ENCODE data around the gene RBM47. TPM values are rescaled to one million over a fixed set of nuclear protein-coding genes. Genes with fewer than 3 reads are reported as not detected.
A peak's percentile ranks its signal among the peaks of the same experiment; 100 is the strongest.
"Not testable (repeated sequence)": the region's sequence is repeated elsewhere in the genome, so short reads cannot be mapped to it uniquely, and the experiment has no call there.

Gene RBM47
- total RNA-seq, 2 experiments from 2014 or later: 0.92 to 1.0 TPM

DNA sequence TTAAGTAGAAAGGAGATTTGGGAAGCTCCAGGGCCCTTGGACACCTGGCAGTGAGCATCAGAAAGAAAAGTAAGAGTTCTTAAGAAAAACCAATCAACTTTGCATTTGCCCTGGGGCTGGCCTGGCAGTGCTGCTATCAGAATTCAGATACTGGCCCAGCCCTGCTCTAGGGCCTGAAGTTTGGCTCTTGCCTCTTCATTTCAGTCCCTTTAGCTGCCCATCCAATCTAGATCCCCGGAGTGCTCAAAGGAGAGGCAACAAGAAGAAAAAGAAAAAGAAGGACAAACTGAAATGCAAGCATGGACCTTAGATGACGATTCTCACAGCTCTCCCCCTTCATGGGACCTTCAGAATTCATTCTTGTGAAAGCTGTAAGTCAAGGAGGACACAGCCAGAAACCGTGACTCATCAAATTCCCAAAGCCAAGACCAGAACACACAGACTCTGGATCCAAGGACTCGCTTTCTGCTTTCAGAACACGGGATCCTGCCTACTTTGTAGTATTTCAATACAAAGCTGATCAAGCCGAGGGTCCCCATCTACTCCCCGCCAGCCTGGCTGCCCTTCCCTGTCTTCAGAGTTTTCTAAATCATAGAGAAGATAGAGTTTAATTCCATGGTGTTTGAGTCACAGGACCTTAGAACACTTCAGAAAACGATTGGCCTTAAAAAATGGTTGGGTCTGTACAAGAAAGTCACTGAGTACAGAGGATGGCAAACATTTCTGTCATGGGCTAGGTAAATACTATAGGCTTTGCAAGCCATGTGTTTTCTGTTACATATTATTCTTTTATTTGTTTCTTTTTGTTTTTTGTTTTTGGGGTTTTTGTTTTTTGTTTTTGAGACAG lies 103.7 kb downstream of the RBM47 start:
- no peaks in the 10 kb centered on the region for H3K27me3 Mint-ChIP-seq
- ChIA-PET CTCF (interaction anchor here (0.6 to 1.6 kb wide), 2 partner anchors 23 to 237 kb away, joined by 3 read pairs; no protein-coding TSS in a partner anchor), POLR2A (no interaction called here)
- DNase-seq: no peak
- no peaks in the 10 kb centered on the region for H3K9me3 Mint-ChIP-seq
- H3K4me3 Mint-ChIP-seq: no peak overlapping the region
- H3K36me3 Mint-ChIP-seq (ENCODE audit: low read depth): no peaks in the 10 kb centered on the region
- no peaks in the 10 kb centered on the region for H3K4me1 Mint-ChIP-seq
- no peak overlapping the region for H3K27ac Mint-ChIP-seq

DNA sequence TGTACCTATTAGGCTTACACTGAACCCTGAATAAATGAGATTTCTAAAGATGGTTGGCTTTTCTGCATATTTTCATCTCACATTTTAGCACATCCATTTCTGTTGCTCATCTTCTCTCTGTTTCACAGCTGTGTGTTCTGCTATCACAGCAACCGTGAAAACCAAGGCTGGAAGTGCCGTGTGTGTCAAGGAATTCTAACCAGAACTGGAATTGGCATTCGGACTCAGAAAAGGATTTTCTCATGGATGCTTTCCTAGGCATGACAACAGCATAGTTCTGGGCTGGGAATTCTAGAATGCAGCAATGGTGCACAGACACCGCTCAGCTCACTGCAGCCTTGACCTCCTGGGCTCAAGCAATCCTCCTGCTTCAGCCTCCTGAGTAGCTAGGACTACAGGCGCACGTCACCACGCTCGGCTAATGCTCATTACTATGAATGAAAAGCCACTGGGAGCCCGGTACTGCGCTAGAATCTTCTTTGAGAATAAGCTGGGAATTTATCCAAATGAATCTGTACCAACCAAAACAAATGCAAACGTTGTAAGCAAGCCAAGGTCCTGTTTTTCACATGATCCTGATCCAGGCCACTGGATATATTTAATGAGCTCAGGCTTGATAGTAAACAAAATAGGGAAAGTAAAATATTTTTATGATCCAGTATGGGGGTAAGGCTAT lies 105.2 kb downstream of the RBM47 start:
- Mint-ChIP-seq H3K4me3 (no peak overlapping the region), H3K36me3 (ENCODE audit: low read depth) (no peaks in the 10 kb centered on the region), H3K4me1 (no peaks in the 10 kb centered on the region), H3K27me3 (no peaks in the 10 kb centered on the region), H3K9me3 (no peaks in the 10 kb centered on the region), H3K27ac (no peak overlapping the region)
- CTCF ChIA-PET: no interaction called here
- no peak for DNase-seq
- POLR2A ChIA-PET: no interaction called here

DNA sequence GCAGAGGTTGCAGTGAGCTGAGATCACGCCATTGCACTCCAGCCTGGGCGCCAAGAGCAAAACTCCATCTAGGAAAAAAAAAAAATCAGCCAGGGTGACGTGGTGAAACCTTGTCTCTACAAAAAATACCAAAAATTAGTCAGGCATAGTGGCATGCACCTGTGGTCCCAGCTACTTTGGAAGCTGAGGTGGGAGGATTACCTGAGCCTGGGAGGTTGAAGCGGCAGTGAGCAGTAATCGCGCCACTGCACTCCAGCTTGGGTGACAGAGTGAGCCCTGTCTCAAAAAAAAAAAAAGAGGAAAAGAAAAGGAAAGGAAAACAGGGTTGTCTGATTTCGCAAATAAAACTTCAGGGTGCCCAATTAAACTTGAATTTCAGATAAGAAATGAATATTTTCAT lies 106.1 kb downstream of the RBM47 start:
- ChIA-PET POLR2A (no interaction called here), CTCF (interaction anchor here (0.6 kb wide), 1 partner anchor 520 kb away, joined by 3 read pairs; no protein-coding TSS in a partner anchor)
- no peak overlapping the region for H3K4me3 Mint-ChIP-seq
- no peaks in the 10 kb centered on the region for H3K27me3 Mint-ChIP-seq
- H3K9me3 Mint-ChIP-seq: no peaks in the 10 kb centered on the region
- no peak for DNase-seq
- no peaks in the 10 kb centered on the region for H3K4me1 Mint-ChIP-seq
- no peak overlapping the region for H3K27ac Mint-ChIP-seq
- no peaks in the 10 kb centered on the region for H3K36me3 Mint-ChIP-seq (ENCODE audit: low read depth)

DNA sequence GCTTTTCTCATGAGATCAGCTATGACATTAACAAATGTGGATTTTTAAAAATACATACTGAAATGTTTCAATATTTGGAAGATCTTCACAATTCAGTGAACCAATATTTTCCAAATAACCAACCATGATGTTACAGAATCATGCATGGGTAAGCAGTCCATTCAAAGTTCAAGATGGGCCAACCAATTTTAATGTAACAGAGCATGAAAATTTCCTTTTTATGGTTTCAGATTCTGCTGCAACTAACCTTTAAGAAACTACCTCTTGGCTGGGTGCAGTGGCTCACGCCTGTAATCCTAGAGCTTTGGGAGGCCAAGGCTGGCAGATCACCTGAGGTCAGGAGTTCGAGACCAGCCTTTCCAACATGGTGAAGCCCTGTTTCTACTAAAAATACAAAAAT lies 107.7 kb downstream of the RBM47 start:
- Mint-ChIP-seq H3K4me1 (no peaks in the 10 kb centered on the region), H3K36me3 (ENCODE audit: low read depth) (no peaks in the 10 kb centered on the region), H3K27me3 (no peaks in the 10 kb centered on the region), H3K27ac (no peak overlapping the region), H3K4me3 (no peak overlapping the region), H3K9me3 (no peaks in the 10 kb centered on the region)
- no peak for DNase-seq
- POLR2A ChIA-PET: no interaction called here
- CTCF ChIA-PET: interaction anchor here (0.5 to 1.2 kb wide), 2 partner anchors 9 to 25 kb away, joined by 3 read pairs; no protein-coding TSS in a partner anchor

DNA sequence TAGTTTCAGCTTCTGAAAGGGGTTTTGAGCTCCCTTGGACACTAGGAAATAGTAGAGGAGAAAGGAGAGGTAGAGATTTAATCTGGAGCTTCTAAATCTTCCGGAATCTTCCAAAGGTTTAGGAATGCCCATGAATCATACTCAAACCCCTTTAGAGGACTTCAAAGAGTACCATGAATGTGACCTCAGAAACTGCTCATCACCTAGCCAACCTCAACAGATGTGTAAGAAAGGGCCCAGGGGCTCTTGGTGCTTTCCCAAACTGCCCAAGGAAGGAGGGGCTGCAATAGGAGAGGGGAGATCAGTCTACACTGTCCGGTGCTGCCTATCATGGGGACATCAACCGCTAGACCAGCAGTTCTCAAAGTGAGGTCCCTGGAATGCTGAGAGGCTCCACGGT lies 109.1 kb downstream of the RBM47 start:
- CTCF ChIA-PET: no interaction called here
- Mint-ChIP-seq H3K9me3 (no peaks in the 10 kb centered on the region), H3K27me3 (no peaks in the 10 kb centered on the region), H3K4me3 (no peak overlapping the region), H3K4me1 (peaks cover 8% of the 10 kb centered on the region), H3K27ac (no peak overlapping the region), H3K36me3 (ENCODE audit: low read depth) (no peaks in the 10 kb centered on the region)
- DNase-seq: no peak
- POLR2A ChIA-PET: no interaction called here

DNA sequence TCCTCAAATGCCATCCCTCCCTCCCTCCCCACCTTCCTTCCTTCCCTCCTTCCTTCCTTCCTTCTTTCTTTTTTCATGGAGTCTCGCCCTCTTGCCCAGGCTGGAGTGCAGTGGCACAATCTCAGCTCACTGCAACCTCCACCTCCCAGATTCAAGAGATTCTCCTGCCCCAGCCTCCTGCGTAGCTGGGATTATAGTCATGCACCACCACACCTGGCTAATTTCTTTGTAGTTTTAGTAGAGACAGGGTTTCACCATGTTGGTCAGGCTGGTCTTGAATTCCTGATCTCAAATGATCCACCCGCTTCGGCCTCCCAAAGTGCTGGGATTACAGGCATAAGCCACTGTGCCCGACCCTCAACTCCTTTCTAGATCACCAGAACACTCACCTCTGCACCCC lies 112.6 kb downstream of the RBM47 start:
- peaks cover 15% of the 10 kb centered on the region for H3K4me1 Mint-ChIP-seq

DNA sequence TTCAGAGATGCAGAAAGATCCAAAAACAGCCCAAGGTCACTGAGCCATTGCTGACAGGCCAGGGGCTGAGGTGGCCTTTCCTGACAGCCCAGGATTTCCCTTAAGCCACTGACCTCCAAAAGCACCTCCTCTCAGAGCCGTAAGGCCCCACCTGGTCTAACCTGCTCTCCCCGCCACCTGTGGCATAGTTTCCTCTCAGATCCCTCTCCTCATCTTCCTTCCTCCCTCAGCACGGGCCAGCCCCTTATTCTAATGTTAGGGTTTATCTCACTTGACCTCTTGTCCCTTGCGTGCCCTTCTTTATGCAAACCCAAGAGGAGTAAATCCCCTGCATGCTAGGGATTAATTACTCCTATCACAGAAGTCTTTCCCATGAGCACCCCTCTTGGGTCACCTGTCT lies 113.0 kb downstream of the RBM47 start:
- Mint-ChIP-seq H3K27ac (no peak overlapping the region), H3K4me1 (peaks cover 15% of the 10 kb centered on the region), H3K9me3 (no peaks in the 10 kb centered on the region), H3K27me3 (no peaks in the 10 kb centered on the region), H3K4me3 (no peak overlapping the region), H3K36me3 (ENCODE audit: low read depth) (no peaks in the 10 kb centered on the region)
- no peak for DNase-seq
- ChIA-PET CTCF (no interaction called here), POLR2A (no interaction called here)

More for the DNA sequence above, 112.6 kb downstream of the RBM47 start:
- H3K4me3 Mint-ChIP-seq; CTCF ChIA-PET; H3K36me3 Mint-ChIP-seq (ENCODE audit: low read depth); DNase-seq; H3K27ac Mint-ChIP-seq; POLR2A ChIA-PET; H3K27me3 Mint-ChIP-seq; H3K9me3 Mint-ChIP-seq: not testable (repeated sequence)

DNA sequence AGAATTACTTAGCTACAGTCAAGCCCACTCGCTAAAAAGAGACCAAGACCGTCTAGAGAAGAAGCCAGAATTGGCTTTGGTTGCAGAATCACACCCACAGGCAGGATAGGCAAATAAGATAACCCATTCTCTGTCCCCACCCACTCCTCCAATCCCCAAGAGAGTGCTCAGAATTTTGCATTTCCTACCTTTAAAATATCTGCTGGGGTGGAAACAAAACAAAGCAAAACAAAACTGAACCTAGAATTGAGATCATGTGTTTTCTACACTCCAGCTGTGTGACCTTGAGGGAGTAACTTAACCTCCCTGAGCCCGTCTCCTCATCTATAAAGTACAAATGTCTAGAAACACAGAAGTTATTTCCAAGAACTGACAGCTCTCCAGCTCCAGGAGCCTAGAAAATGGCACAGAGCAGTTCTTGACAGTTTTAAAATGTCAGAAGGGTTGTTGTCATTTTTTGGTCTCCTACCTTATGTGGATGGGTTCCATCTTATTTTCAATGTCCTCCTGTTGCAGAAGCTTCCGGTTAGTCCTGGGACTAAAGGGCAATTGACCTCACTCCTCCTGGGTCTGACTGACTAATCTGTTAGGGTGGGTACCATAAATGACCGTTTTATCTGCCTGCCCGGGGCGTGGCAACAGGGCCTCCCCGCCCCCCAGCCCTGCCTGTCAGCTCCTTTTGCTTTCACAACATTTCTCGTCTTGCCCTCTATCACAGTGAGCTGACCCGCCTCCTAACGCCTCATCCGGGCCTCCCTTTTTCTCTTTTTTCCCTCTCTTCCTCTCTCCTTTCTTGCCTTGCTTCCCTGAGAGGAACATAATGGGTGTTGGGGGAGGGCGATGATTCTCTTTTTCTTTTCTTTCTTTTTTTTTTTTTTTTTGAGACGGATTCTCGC lies 114.0 kb downstream of the RBM47 start:
- no peak for DNase-seq
- Mint-ChIP-seq H3K36me3 (ENCODE audit: low read depth) (no peaks in the 10 kb centered on the region), H3K4me3 (no peak overlapping the region), H3K27ac (peak overlapping the region; percentile 1), H3K9me3 (no peaks in the 10 kb centered on the region), H3K4me1 (peaks cover 15% of the 10 kb centered on the region), H3K27me3 (no peaks in the 10 kb centered on the region)
- CTCF ChIA-PET: no interaction called here
- POLR2A ChIA-PET: no interaction called here

DNA sequence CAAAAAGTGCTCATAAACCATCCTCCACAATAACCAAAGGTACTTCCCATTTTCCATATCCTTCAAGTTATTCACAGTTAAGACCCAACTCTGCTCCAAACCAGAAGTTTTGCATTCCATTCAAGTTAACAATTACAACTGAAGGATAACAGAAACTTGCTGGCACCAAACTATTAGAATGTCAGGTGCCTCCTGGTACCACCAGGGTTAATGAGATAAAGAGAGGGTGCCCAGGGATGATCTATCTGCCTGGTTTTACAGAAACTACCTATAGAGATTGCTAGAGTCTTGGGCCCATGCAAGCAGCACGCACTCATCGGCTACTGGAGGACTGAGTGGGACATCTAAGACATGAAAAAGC lies 114.6 kb downstream of the RBM47 start:
- Mint-ChIP-seq H3K36me3 (ENCODE audit: low read depth) (no peaks in the 10 kb centered on the region), H3K9me3 (no peaks in the 10 kb centered on the region), H3K4me1 (peaks cover 15% of the 10 kb centered on the region), H3K27ac (no peak overlapping the region), H3K4me3 (no peak overlapping the region), H3K27me3 (no peaks in the 10 kb centered on the region)
- POLR2A ChIA-PET: no interaction called here
- no peak for DNase-seq
- CTCF ChIA-PET: no interaction called here

DNA sequence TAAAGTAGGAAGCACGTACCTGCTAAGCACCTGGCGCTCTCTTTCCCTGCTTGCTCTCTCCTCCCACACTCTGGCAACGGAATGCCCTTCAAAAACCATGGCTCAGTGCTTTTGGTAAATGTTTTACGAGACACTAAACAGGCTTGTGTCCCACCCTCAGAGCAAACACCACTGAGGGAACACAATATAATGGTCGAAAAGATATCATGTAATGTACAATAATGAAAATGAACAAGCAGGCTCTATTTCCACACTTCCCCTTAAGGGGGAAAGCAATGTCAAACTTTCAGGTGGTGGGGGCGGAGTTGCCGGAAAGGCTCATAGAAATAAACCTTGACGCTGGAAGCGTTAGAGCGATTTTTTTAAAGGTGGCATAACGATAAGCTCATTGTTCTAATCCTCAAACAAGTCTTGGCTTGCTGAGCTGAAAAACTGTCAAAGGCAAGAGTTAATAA lies 115.1 kb downstream of the RBM47 start:
- no peaks in the 10 kb centered on the region for H3K9me3 Mint-ChIP-seq
- H3K4me3 Mint-ChIP-seq: no peak overlapping the region
- ChIA-PET CTCF (no interaction called here), POLR2A (no interaction called here)
- no peaks in the 10 kb centered on the region for H3K36me3 Mint-ChIP-seq (ENCODE audit: low read depth)
- no peak overlapping the region for H3K27ac Mint-ChIP-seq
- no peaks in the 10 kb centered on the region for H3K27me3 Mint-ChIP-seq
- peaks cover 15% of the 10 kb centered on the region for H3K4me1 Mint-ChIP-seq
- DNase-seq: no peak

DNA sequence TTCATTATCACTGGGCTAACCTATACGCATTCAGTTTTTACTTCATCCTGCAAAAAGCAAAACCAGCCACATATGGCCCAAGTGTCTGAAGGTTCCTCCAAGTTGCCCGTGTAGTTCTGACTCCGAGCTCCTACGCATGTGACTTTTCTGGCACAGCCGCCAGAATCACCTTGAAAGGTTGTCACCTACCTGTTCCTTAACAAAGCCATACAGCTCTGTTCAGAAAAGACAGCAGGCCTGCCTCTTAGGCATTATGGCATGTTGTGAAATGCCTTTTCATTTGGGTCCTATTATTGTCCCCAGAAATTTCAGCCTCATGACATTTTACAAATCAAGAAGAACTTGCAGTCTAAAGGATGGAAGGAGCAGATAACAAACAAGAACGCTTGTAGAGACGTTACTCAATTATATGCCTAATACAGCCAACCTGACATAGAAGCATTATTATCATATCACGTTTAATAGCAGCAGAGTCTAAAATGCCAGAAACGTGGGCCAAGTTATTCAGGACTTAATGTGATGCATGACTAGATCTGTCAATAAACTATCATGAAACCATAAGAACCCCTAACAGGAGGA lies 118.5 kb downstream of the RBM47 start:
- POLR2A ChIA-PET: no interaction called here
- no peak for DNase-seq
- no peak overlapping the region for H3K4me3 Mint-ChIP-seq

DNA sequence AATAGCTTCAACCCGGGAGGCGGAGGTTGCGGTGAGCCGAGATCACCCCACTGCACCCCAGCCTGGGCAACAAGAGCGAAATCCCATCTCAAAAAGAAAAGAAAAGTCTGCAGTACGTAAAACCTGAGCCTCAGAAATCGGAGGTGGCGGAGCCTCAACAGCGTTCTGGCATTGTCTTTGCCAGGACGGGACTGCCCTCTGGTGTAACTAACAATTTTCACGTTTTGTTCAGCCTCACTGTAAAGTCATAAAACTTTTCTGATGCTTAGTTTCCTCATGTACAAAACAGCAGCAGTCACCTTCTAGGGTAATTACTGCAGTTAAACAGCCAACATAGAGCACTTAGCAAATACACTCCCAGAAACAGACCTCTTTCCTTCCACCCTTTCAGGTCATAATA lies 121.7 kb downstream of the RBM47 start:
- peaks cover 8% of the 10 kb centered on the region for H3K4me1 Mint-ChIP-seq
- ChIA-PET POLR2A (interaction anchor here (0.6 kb wide), 1 partner anchor 183 kb away, joined by 5 read pairs; no protein-coding TSS in a partner anchor), CTCF (interaction anchor here (1.3 kb wide), 1 partner anchor 23 kb away, joined by 4 read pairs; no protein-coding TSS in a partner anchor)
- no peak overlapping the region for H3K27ac Mint-ChIP-seq
- no peaks in the 10 kb centered on the region for H3K9me3 Mint-ChIP-seq
- DNase-seq: peak; percentile 33
- no peaks in the 10 kb centered on the region for H3K27me3 Mint-ChIP-seq
- H3K4me3 Mint-ChIP-seq: no peak overlapping the region
- H3K36me3 Mint-ChIP-seq (ENCODE audit: low read depth): peaks cover 2% of the 10 kb centered on the region

More for the DNA sequence above, 118.5 kb downstream of the RBM47 start:
- H3K27me3 Mint-ChIP-seq: no peaks in the 10 kb centered on the region
- H3K36me3 Mint-ChIP-seq (ENCODE audit: low read depth): no peaks in the 10 kb centered on the region
- H3K9me3 Mint-ChIP-seq: no peaks in the 10 kb centered on the region
- no peak overlapping the region for H3K27ac Mint-ChIP-seq
- CTCF ChIA-PET: interaction anchor here (1.5 kb wide), 1 partner anchor 19 kb away, joined by 4 read pairs; no protein-coding TSS in a partner anchor
- peaks cover 12% of the 10 kb centered on the region for H3K4me1 Mint-ChIP-seq
